Loucy (cell line): ENCODE results near the gene CRACR2A.

ENCODE experiments used
- H2AFZ ChIP-seq: fragments of 200-600 bp; sonication (generic); 2 replicates; pipeline ENCODE4 v1.6.0; 2016; ENCODE audit warnings: antibody characterized with exemption, mild to moderate bottlenecking, low read length, moderate library complexity
- H3F3A ChIP-seq: fragments of 200-600 bp; 2 replicates; pipeline ENCODE4 v1.6.0; 2016; ENCODE audit warnings: antibody characterized with exemption, low read depth, mild to moderate bottlenecking
- H3K27me3 ChIP-seq: fragments of 200-600 bp; sonication (generic); 2 replicates; pipeline ENCODE4 v1.6.1; 2014; ENCODE audit warnings: low read length, mild to moderate bottlenecking; ENCODE audit not compliant: insufficient read depth, poor library complexity, severe bottlenecking
- H3K36me3 ChIP-seq: fragments of 200-600 bp; sonication (generic); 2 replicates; pipeline ENCODE4 v1.6.1; 2016; ENCODE audit warnings: low read length; ENCODE audit not compliant: insufficient read depth
- H3K4me1 ChIP-seq: fragments of 200-600 bp; sonication (generic); 2 replicates; pipeline ENCODE4 v1.5.1; 2014; ENCODE audit warnings: low read length, mild to moderate bottlenecking; ENCODE audit not compliant: insufficient read depth, poor library complexity, severe bottlenecking
- H3K4me2 ChIP-seq: fragments of 200-600 bp; sonication (generic); 2 replicates; pipeline ENCODE4 v1.6.0; 2014; ENCODE audit warnings: antibody characterized with exemption, low read length, low read depth, mild to moderate bottlenecking; ENCODE audit not compliant: poor library complexity, severe bottlenecking
- H3K4me3 ChIP-seq: fragments of 200-600 bp; sonication (generic); 2 replicates; pipeline ENCODE4 v1.5.1; 2014; ENCODE audit warnings: low read length, mild to moderate bottlenecking, mixed read lengths; ENCODE audit not compliant: poor library complexity, severe bottlenecking
- H3K79me2 ChIP-seq: fragments of 200-600 bp; sonication (generic); 2 replicates; pipeline ENCODE4 v1.6.1; 2014; ENCODE audit warnings: low read length; ENCODE audit not compliant: insufficient read depth
- H3K9ac ChIP-seq: fragments of 200-600 bp; sonication (generic); 2 replicates; pipeline ENCODE4 v1.6.0; 2014; ENCODE audit warnings: mild to moderate bottlenecking, low read depth, low read length, moderate library complexity; ENCODE audit not compliant: poor library complexity, severe bottlenecking
- H3K9me2 ChIP-seq: fragments of 200-600 bp; sonication (generic); replicated peaks from 2 replicates; pipeline ENCODE4 v1.6.1; 2016; ENCODE audit warnings: low read depth, low read length, mixed read lengths
- H3K9me3 ChIP-seq: fragments of 200-600 bp; sonication (generic); 2 replicates; pipeline ENCODE4 v1.6.1; 2014; ENCODE audit warnings: mild to moderate bottlenecking, antibody characterized with exemption, low read length, low read depth; ENCODE audit not compliant: insufficient read depth
- H4K20me1 ChIP-seq: fragments of 200-600 bp; sonication (generic); 2 replicates; pipeline ENCODE4 v1.6.0; 2014; ENCODE audit warnings: antibody characterized with exemption, low read length, mild to moderate bottlenecking; ENCODE audit not compliant: insufficient read depth, poor library complexity, severe bottlenecking
- EZH2phosphoT487 ChIP-seq: fragments of 200-600 bp; IDR thresholded peaks from 2 replicates; pipeline ENCODE4 v1.6.1; 2018; ENCODE audit warnings: antibody characterized with exemption, mild to moderate bottlenecking, moderate library complexity, borderline replicate concordance
- TF ChIP-seq, protein P1 (sequence below): fragments of 200-600 bp; sonication (generic); conservative IDR thresholded peaks from 2 replicates; pipeline ENCODE4 v1.5.1; 2014; ENCODE audit warnings: mild to moderate bottlenecking, antibody characterized with exemption, low read length

The CRACR2A gene

DNA sequence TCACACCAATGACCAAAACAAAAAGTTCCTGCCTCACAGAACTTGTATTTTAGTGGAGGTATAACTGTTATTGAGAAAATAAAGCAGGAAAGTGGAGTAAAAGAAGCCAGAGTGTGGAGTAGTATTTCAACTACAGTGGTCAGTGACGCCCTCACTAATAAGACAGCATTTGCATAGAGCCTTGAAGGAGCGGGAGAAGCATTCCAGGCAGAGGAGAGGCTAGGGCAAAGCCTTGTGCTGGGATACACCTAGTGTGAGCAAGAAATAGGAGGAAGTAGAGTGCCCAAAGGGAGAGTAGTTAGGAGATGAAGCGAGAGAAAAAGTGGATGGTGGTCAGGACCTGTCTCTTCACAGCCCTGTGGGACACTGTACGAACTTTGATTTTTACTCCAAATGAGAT lies 107.8 kb downstream of the CRACR2A start:
- no peaks in the 10 kb centered on the region for H3F3A ChIP-seq
- H3K9me2 ChIP-seq: no peaks in the 10 kb centered on the region
- no peaks in the 10 kb centered on the region for H3K9me3 ChIP-seq
- no peaks in the 10 kb centered on the region for H3K4me1 ChIP-seq
- H2AFZ ChIP-seq: no peak overlapping the region
- no peak for TF ChIP-seq EZH2phosphoT487
- TF ChIP-seq, protein P1, sequence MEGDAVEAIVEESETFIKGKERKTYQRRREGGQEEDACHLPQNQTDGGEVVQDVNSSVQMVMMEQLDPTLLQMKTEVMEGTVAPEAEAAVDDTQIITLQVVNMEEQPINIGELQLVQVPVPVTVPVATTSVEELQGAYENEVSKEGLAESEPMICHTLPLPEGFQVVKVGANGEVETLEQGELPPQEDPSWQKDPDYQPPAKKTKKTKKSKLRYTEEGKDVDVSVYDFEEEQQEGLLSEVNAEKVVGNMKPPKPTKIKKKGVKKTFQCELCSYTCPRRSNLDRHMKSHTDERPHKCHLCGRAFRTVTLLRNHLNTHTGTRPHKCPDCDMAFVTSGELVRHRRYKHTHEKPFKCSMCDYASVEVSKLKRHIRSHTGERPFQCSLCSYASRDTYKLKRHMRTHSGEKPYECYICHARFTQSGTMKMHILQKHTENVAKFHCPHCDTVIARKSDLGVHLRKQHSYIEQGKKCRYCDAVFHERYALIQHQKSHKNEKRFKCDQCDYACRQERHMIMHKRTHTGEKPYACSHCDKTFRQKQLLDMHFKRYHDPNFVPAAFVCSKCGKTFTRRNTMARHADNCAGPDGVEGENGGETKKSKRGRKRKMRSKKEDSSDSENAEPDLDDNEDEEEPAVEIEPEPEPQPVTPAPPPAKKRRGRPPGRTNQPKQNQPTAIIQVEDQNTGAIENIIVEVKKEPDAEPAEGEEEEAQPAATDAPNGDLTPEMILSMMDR: no peak
- no peaks in the 10 kb centered on the region for H4K20me1 ChIP-seq
- H3K4me2 ChIP-seq: no peak overlapping the region
- H3K79me2 ChIP-seq: no peaks in the 10 kb centered on the region
- no peak overlapping the region for H3K9ac ChIP-seq
- H3K4me3 ChIP-seq: no peak overlapping the region
- H3K36me3 ChIP-seq: peaks cover 24% of the 10 kb centered on the region; the same call in 1 of the 2 replicates
- no peaks in the 10 kb centered on the region for H3K27me3 ChIP-seq

DNA sequence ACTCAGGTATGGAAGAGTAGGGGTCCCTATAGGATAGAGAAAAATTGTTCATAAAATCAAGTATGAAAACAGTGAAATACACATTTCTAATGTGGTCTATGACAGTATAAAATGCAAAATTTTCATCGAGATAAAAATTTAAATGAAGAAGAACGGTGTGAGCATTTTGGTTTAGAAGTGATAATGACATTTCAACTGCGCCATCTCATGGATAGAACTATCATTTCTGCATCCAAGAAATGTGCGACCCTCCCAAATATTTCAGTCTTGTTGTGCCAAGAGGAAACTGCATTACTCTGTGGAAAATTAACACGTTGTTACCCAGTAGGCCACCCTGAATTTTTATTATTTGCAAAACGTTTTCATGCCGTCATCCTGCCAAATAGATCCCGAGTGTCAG lies 108.8 kb downstream of the CRACR2A start:
- peaks cover 19% of the 10 kb centered on the region; the same call in 1 of the 2 replicates for H3K36me3 ChIP-seq
- H3K27me3 ChIP-seq: no peaks in the 10 kb centered on the region
- no peak overlapping the region for H3K4me3 ChIP-seq
- H3K79me2 ChIP-seq: no peaks in the 10 kb centered on the region
- no peaks in the 10 kb centered on the region for H3K9me2 ChIP-seq
- TF ChIP-seq EZH2phosphoT487: no peak
- TF ChIP-seq, protein P1: 0 out of 2 replicates have a peak, but pooled peaks have one; percentile 24
- no peak overlapping the region for H3K9ac ChIP-seq
- no peaks in the 10 kb centered on the region for H4K20me1 ChIP-seq
- H3K9me3 ChIP-seq: no peaks in the 10 kb centered on the region
- no peak overlapping the region for H2AFZ ChIP-seq
- H3K4me2 ChIP-seq: no peak overlapping the region
- no peaks in the 10 kb centered on the region for H3K4me1 ChIP-seq
- H3F3A ChIP-seq: no peaks in the 10 kb centered on the region

DNA sequence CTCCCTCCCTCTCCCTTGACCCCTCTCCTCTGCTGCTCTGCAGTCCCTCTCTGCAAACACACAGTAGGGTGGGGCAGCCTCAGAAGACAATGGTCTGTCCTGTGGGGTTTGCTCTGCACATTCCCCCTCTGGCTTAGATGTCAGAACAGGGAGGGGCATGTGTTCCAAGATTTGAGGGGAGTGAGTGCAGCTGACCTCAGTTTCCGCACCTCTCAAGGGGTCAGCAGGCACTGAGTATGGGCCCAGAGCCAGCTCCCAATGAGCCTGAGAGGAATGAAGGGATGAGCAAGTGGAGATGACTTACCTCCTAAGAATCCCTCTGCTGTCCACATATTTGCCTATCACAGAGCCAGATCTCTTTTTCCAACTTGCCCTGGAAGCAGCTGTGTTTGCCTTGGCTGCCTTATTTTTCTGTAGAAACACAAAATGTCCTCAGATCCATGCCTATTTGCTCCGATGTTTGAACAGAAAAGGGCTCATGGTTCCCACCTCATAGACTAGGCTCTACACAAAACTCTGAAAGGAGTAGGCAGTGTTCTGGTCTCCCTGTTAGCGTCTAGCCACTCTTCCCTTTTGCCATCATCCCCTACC lies 111.4 kb downstream of the CRACR2A start:
- Histone ChIP-seq H3K9me3 (no peaks in the 10 kb centered on the region), H3K36me3 (peaks cover 4% of the 10 kb centered on the region; the same call in 1 of the 2 replicates), H3K79me2 (no peaks in the 10 kb centered on the region), H2AFZ (no peak overlapping the region), H3F3A (no peaks in the 10 kb centered on the region), H3K27me3 (no peaks in the 10 kb centered on the region), H3K9ac (no peak overlapping the region), H3K4me3 (no peak overlapping the region), H3K4me1 (no peaks in the 10 kb centered on the region), H3K4me2 (no peak overlapping the region), H4K20me1 (no peaks in the 10 kb centered on the region), H3K9me2 (no peaks in the 10 kb centered on the region)
- no peak for TF ChIP-seq EZH2phosphoT487

DNA sequence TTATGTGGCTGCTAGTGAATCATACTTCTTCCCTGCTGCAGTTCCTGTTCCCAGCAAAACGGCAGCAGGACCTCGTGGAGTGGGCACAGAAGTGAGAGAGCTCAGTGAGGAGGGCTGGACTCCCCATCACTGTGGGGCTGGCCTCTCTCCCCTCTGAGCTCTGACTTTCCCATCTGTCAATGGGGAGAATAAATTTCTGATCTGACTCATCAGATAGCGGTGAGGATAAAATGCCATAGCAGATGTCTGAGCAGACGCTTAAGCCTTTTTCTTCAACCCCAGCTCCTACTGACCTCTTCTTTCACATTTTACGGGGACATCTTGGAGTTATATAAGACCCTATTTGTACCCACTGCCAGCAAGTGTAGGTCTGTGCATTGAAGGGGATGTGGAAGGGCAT lies 116.6 kb downstream of the CRACR2A start:
- Histone ChIP-seq H3K27me3 (no peaks in the 10 kb centered on the region), H2AFZ (no peak overlapping the region), H3K36me3 (no peaks in the 10 kb centered on the region; the same call in 1 of the 2 replicates)

More for the DNA sequence above, 116.6 kb downstream of the CRACR2A start:
- H3F3A ChIP-seq: no peaks in the 10 kb centered on the region
- no peaks in the 10 kb centered on the region for H3K9me2 ChIP-seq
- H3K4me3 ChIP-seq: no peak overlapping the region
- H3K9ac ChIP-seq: no peak overlapping the region
- H3K79me2 ChIP-seq: no peaks in the 10 kb centered on the region
- H3K4me1 ChIP-seq: peaks cover 9% of the 10 kb centered on the region
- no peak for TF ChIP-seq EZH2phosphoT487
- TF ChIP-seq, protein P1: no peak
- no peak overlapping the region for H3K4me2 ChIP-seq
- no peaks in the 10 kb centered on the region for H3K9me3 ChIP-seq
- H4K20me1 ChIP-seq: no peaks in the 10 kb centered on the region
